GM21367 (cell line): Measurements from ENCODE around the gene BTBD19.

ENCODE experiments used
- ATAC-seq: cut with Tn5 transposase; IDR thresholded peaks from one replicate; pipeline ENCODE4 v1.9.1; 2021; ENCODE audit not compliant: unreplicated experiment

BTBD19 gene

GRCh38 chr1:44853201-44853600, 44.9 kb downstream of the BTBD19 start:
- no peak for ATAC-seq

- no peak for ATAC-seq
Measured at GRCh38 chr1:44854970-44855369, 46.6 kb downstream of the BTBD19 start.

GRCh38 chr1:44855742-44856141, 47.4 kb downstream of the BTBD19 start:
- no peak for ATAC-seq

- no peak for ATAC-seq
Measured at GRCh38 chr1:44857446-44857845, 49.1 kb downstream of the BTBD19 start.

- ATAC-seq: no peak
Measured at GRCh38 chr1:44860331-44860730, 52.0 kb downstream of the BTBD19 start.

GRCh38 chr1:44860891-44861425, 52.6 kb downstream of the BTBD19 start:
- ATAC-seq: no peak

- no peak for ATAC-seq
Measured at GRCh38 chr1:44862829-44863401, 54.6 kb downstream of the BTBD19 start.
